Skin of body (tissue), 2 donors: ENCODE results near the gene VPS25. TPM values are rescaled to one million over a fixed set of nuclear protein-coding genes. Genes with fewer than 3 reads are reported as not detected.

Source experiments
- small RNA-seq: library from RNA; depleted of rRNA; stranded (forward); fragments of <200 nt; gene quantifications from one replicate; pipeline ENCODE3, GENCODE V24; 2014; ENCODE audit warnings: low replicate concordance
- total RNA-seq: library from RNA; depleted of rRNA; stranded (reverse); fragments of >200 nt; gene quantifications from one replicate; pipeline ENCODE4 v1.2.3, GENCODE V29; 2014

The VPS25 gene
- total RNA-seq, 1 donor from 2014 or later: 33.3 TPM

Small RNA genes within 50 kb of the gene (small RNA-seq; reads per million reads assigned to genes)
- gene HMGN2P15: not detected
- not detected for gene MIR6781

Other genes with a start within 250 kb of the VPS25 start
- gene NAGLU, start 237.2 kb upstream of the VPS25 start, total RNA-seq: 9.5 TPM
- 0.59 TPM for gene HSD17B1, start 220.5 kb upstream of the VPS25 start, total RNA-seq
- 14.6 TPM for gene COASY, start 211.3 kb upstream of the VPS25 start, total RNA-seq
- gene MLX, start 206.3 kb upstream of the VPS25 start, total RNA-seq: 24.5 TPM
- gene PSMC3IP, start 195.7 kb upstream of the VPS25 start, total RNA-seq: 3.2 TPM
- 40.2 TPM for gene RETREG3, start 164.1 kb upstream of the VPS25 start, total RNA-seq
- 12.5 TPM for gene TUBG1, start 163.8 kb upstream of the VPS25 start, total RNA-seq
- 9.2 TPM for gene TUBG2, start 114.2 kb upstream of the VPS25 start, total RNA-seq
- gene PLEKHH3, start 96.5 kb upstream of the VPS25 start, total RNA-seq: 19.1 TPM
- gene CCR10, start 91.6 kb upstream of the VPS25 start, total RNA-seq: 0.79 TPM
- gene CNTNAP1, start 90.9 kb upstream of the VPS25 start, total RNA-seq: 8.3 TPM
- gene EZH1, start 28.4 kb upstream of the VPS25 start, total RNA-seq: 29.8 TPM
- gene RAMP2, start 12.2 kb upstream of the VPS25 start, total RNA-seq: 16.4 TPM
- gene WNK4, start 7.2 kb downstream of the VPS25 start, total RNA-seq: 0.59 TPM
- 41.6 TPM for gene COA3, start 25.3 kb downstream of the VPS25 start, total RNA-seq
- gene CNTD1, start 25.4 kb downstream of the VPS25 start, total RNA-seq: 0.20 TPM
- gene BECN1, start 50.8 kb downstream of the VPS25 start, total RNA-seq: 68.6 TPM
- gene PSME3, start 59.9 kb downstream of the VPS25 start, total RNA-seq: 33.9 TPM
- 0.79 TPM for gene AOC2, start 71.1 kb downstream of the VPS25 start, total RNA-seq
- 38.1 TPM for gene AOC3, start 77.8 kb downstream of the VPS25 start, total RNA-seq
- not detected for gene G6PC1, start 127.3 kb downstream of the VPS25 start, total RNA-seq
- gene AARSD1, start 191.0 kb downstream of the VPS25 start, total RNA-seq: 27.5 TPM
- 4.8 TPM for gene PTGES3L, start 206.6 kb downstream of the VPS25 start, total RNA-seq
- gene RUNDC1, start 207.1 kb downstream of the VPS25 start, total RNA-seq: 7.1 TPM
- gene RPL27, start 225.0 kb downstream of the VPS25 start, total RNA-seq: 1,283 TPM
- 7.2 TPM for gene IFI35, start 233.3 kb downstream of the VPS25 start, total RNA-seq
- gene VAT1, start 248.9 kb downstream of the VPS25 start, total RNA-seq: 43.9 TPM